Esophagus muscularis mucosa (tissue), 3 donors: Measurements from ENCODE around the gene DNAH1.

Source experiments
- POLR2A ChIP-seq: fragments of 450-650 bp; IDR thresholded peaks from one replicate; pipeline ENCODE4 v1.6.1; 2017; ENCODE audit warnings: antibody characterized with exemption, moderate library complexity, mild to moderate bottlenecking, low read depth
- POLR2AphosphoS5 ChIP-seq, 2 donors: sonication (generic); formaldehyde crosslinking; IDR thresholded peaks; one replicate each; pipeline ENCODE4 v1.6.1; 2017; ENCODE audit warnings: antibody characterized with exemption in 2 of 2
- TF ChIP-seq, protein P1 (sequence below), 3 experiments: fragments of 200-600 bp in 2 of 3; fragments of 450-650 bp in 1 of 3; sonication (generic) in 2 of 3; IDR thresholded peaks; one replicate each; pipeline ENCODE4 v1.5.1; 2017 to 2019; ENCODE audit warnings: antibody characterized with exemption in 3 of 3, mild to moderate bottlenecking in 2 of 3, moderate library complexity in 1 of 3

DNA sequence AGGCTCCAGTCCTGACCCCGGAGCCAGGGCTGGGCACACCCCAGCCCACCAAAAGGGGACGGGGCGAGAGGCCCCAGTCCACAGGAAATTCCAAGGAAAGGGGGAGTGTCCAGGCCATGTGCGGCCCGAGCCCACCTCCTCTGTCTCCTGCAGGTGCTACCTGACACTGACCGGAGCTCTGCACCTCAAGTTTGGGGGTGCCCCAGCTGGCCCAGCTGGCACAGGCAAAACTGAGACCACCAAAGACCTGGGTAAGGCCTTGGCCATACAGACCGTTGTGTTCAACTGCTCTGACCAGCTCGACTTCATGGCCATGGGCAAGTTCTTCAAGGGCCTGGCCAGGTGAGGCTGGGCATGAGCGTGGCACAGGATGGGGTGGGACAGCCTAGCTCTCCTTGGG, 44.9 kb downstream of the DNAH1 start:
- no peak for TF ChIP-seq POLR2A
- TF ChIP-seq, protein P1, sequence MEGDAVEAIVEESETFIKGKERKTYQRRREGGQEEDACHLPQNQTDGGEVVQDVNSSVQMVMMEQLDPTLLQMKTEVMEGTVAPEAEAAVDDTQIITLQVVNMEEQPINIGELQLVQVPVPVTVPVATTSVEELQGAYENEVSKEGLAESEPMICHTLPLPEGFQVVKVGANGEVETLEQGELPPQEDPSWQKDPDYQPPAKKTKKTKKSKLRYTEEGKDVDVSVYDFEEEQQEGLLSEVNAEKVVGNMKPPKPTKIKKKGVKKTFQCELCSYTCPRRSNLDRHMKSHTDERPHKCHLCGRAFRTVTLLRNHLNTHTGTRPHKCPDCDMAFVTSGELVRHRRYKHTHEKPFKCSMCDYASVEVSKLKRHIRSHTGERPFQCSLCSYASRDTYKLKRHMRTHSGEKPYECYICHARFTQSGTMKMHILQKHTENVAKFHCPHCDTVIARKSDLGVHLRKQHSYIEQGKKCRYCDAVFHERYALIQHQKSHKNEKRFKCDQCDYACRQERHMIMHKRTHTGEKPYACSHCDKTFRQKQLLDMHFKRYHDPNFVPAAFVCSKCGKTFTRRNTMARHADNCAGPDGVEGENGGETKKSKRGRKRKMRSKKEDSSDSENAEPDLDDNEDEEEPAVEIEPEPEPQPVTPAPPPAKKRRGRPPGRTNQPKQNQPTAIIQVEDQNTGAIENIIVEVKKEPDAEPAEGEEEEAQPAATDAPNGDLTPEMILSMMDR (IDR thresholded peaks at IDR 0.05), result no peak
- no peak for TF ChIP-seq POLR2AphosphoS5 (IDR thresholded peaks at IDR 0.05)
